Measurements from ENCODE around the gene AOAH.

DNA sequence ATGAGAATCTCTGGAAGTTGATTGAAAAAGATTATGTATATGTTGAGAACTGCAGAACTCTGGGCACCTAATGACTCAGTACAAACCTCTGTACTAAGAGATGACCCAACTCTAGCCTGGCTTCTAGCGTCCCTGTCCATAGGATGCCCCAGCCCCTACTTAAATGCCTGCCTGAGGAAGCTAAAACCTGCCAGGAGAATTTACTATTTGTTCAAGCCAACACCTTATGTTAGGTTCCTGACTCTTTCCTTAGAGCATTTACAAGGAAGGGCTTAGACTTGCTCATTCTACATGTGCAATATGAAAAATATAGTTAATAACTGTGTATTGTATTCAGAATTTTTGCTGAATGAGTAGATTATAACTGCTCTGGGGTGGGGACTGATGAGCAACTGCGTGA is 37.5 kb upstream of the AOAH start:
- TF ChIP-seq, protein P1, sequence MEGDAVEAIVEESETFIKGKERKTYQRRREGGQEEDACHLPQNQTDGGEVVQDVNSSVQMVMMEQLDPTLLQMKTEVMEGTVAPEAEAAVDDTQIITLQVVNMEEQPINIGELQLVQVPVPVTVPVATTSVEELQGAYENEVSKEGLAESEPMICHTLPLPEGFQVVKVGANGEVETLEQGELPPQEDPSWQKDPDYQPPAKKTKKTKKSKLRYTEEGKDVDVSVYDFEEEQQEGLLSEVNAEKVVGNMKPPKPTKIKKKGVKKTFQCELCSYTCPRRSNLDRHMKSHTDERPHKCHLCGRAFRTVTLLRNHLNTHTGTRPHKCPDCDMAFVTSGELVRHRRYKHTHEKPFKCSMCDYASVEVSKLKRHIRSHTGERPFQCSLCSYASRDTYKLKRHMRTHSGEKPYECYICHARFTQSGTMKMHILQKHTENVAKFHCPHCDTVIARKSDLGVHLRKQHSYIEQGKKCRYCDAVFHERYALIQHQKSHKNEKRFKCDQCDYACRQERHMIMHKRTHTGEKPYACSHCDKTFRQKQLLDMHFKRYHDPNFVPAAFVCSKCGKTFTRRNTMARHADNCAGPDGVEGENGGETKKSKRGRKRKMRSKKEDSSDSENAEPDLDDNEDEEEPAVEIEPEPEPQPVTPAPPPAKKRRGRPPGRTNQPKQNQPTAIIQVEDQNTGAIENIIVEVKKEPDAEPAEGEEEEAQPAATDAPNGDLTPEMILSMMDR (IDR thresholded peaks at IDR 0.05), result no peak
- no peak for TF ChIP-seq EZH2 (IDR thresholded peaks at IDR 0.05)
- TF ChIP-seq EZH2phosphoT487 (IDR thresholded peaks at IDR 0.05), result no peak

Data from neural progenitor cell (in vitro differentiated cells).